Chondrocyte (in vitro differentiated cells): ENCODE results near the gene DGLUCY. TPM values are rescaled to one million over a fixed set of nuclear protein-coding genes. Genes with fewer than 3 reads are reported as not detected.

Experiments used
- DNase-seq: peaks from one replicate; pipeline ENCODE4 v3.0.0; 2021; ENCODE audit warnings: mixed read lengths, low spot score
- H3K27ac Mint-ChIP-seq: one replicate; pipeline ENCODE4 v1.8.0; 2021; ENCODE audit warnings: mild to moderate bottlenecking, moderate library complexity, mixed read lengths; ENCODE audit not compliant: unreplicated experiment
- H3K27me3 Mint-ChIP-seq: 2 replicates; pipeline ENCODE4 v1.8.0; 2021; ENCODE audit warnings: low read depth, mixed read lengths
- H3K36me3 Mint-ChIP-seq: 2 replicates; pipeline ENCODE4 v1.8.0; 2021; ENCODE audit warnings: low read depth, mixed read lengths
- H3K4me1 Mint-ChIP-seq: 2 replicates; pipeline ENCODE4 v1.8.0; 2021; ENCODE audit warnings: low read depth, mild to moderate bottlenecking, mixed read lengths
- H3K4me3 Mint-ChIP-seq: one replicate; pipeline ENCODE4 v1.8.0; 2021; ENCODE audit warnings: mild to moderate bottlenecking, moderate library complexity, mixed read lengths; ENCODE audit not compliant: unreplicated experiment
- H3K9me3 Mint-ChIP-seq: 2 replicates; pipeline ENCODE4 v1.8.0; 2021; ENCODE audit warnings: low read depth, mixed read lengths
- CTCF ChIP-seq: fragments of 200-600 bp; sonication (generic); IDR thresholded peaks from 2 replicates; pipeline ENCODE4 v1.5.0; 2021; ENCODE audit warnings: antibody characterized with exemption, mild to moderate bottlenecking, moderate library complexity
- total RNA-seq: library from RNA; stranded (reverse); gene quantifications from 3 replicates; pipeline ENCODE4 v1.2.1, GENCODE V29; 2021

DGLUCY gene
- total RNA-seq, 1 donor from 2014 or later: 9.3 TPM

- Mint-ChIP-seq H3K4me1 (peaks cover 6% of the 10 kb centered on the region), H3K27ac (no peak overlapping the region), H3K9me3 (peaks cover 12% of the 10 kb centered on the region), H3K4me3 (no peak overlapping the region), H3K36me3 (no peaks in the 10 kb centered on the region), H3K27me3 (no peaks in the 10 kb centered on the region)
- DNase-seq: no peak
- TF ChIP-seq CTCF: no peak
Observed at GRCh38 chr14:91232052-91232451, 118.2 kb downstream of the DGLUCY start.

GRCh38 chr14:91232603-91233002 lies 118.7 kb downstream of the DGLUCY start:
- DNase-seq: no peak
- no peak overlapping the region for H3K27ac Mint-ChIP-seq
- no peaks in the 10 kb centered on the region for H3K36me3 Mint-ChIP-seq
- no peak for TF ChIP-seq CTCF
- H3K4me3 Mint-ChIP-seq: no peak overlapping the region
- H3K27me3 Mint-ChIP-seq: no peaks in the 10 kb centered on the region
- H3K4me1 Mint-ChIP-seq: peaks cover 10% of the 10 kb centered on the region
- H3K9me3 Mint-ChIP-seq: peaks cover 12% of the 10 kb centered on the region

- no peak for DNase-seq
- Mint-ChIP-seq H3K4me3 (no peak overlapping the region), H3K27ac (no peak overlapping the region), H3K4me1 (peaks cover 9% of the 10 kb centered on the region), H3K36me3 (no peaks in the 10 kb centered on the region), H3K9me3 (peaks cover 12% of the 10 kb centered on the region), H3K27me3 (no peaks in the 10 kb centered on the region)
- no peak for TF ChIP-seq CTCF
Observed at GRCh38 chr14:91233936-91234790, 120.3 kb downstream of the DGLUCY start.

GRCh38 chr14:91234791-91235114 lies 120.9 kb downstream of the DGLUCY start:
- DNase-seq: no peak
- no peaks in the 10 kb centered on the region for H3K36me3 Mint-ChIP-seq
- H3K27ac Mint-ChIP-seq: no peak overlapping the region
- H3K9me3 Mint-ChIP-seq: peaks cover 12% of the 10 kb centered on the region
- H3K4me3 Mint-ChIP-seq: no peak overlapping the region
- no peak for TF ChIP-seq CTCF
- no peaks in the 10 kb centered on the region for H3K27me3 Mint-ChIP-seq
- H3K4me1 Mint-ChIP-seq: peaks cover 9% of the 10 kb centered on the region

GRCh38 chr14:91235841-91236240 lies 122.0 kb downstream of the DGLUCY start:
- H3K27me3 Mint-ChIP-seq: no peaks in the 10 kb centered on the region
- H3K9me3 Mint-ChIP-seq: peaks cover 8% of the 10 kb centered on the region
- no peaks in the 10 kb centered on the region for H3K36me3 Mint-ChIP-seq
- peaks cover 9% of the 10 kb centered on the region for H3K4me1 Mint-ChIP-seq
- TF ChIP-seq CTCF: no peak
- H3K27ac Mint-ChIP-seq: no peak overlapping the region
- H3K4me3 Mint-ChIP-seq: no peak overlapping the region
- DNase-seq: no peak
